HEK293 (cell line): ENCODE measurements around the gene SDS.
A peak's percentile ranks its signal among the peaks of the same experiment; 100 is the strongest.

ENCODE experiments used
- CTCF ChIA-PET: fragments of 350-600 bp; formaldehyde crosslinking; extraction: SDS; loops from one replicate; lab custom pipeline; 2021; ENCODE audit warnings: antibody characterized with exemption; lab: Yijun Ruan, JAX
- POLR2A ChIA-PET: fragments of 300-600 bp; formaldehyde crosslinking; extraction: SDS; loops from one replicate; lab custom pipeline; 2020; ENCODE audit warnings: antibody characterized with exemption, inconsistent platforms; lab: Yijun Ruan, JAX
- H3K27ac ChIP-seq: fragments of 200-500 bp; sonication (Bioruptor generic); 2 replicates; pipeline ENCODE4 v1.5.1; 2014; ENCODE audit warnings: low read depth, low read length, control low read depth, inconsistent platforms; ENCODE audit errors: extremely low read depth
- H3K36me3 ChIP-seq, 2 experiments: fragments of 200-500 bp in 1 of 2; sonication (Bioruptor generic) in 1 of 2; 1 replicate in 1 of 2; 2 replicates in 1 of 2; pipeline ENCODE4 v1.5.1; 2014 to 2017; ENCODE audit warnings: inconsistent platforms in 2 of 2, low read length in 2 of 2; ENCODE audit not compliant: control insufficient read depth in 2 of 2, insufficient read depth in 1 of 2
- H3K4me1 ChIP-seq: fragments of 200-500 bp; sonication (Bioruptor generic); 2 replicates; pipeline ENCODE4 v1.5.1; 2014; ENCODE audit warnings: mild to moderate bottlenecking, low read length, inconsistent platforms; ENCODE audit not compliant: control insufficient read depth, insufficient read depth
- H3K4me3 ChIP-seq: 2 replicates; pipeline ENCODE4 v1.5.1; 2011; ENCODE audit warnings: low read depth, mild to moderate bottlenecking, control low read depth, low read length, moderate library complexity
- H3K9me3 ChIP-seq: fragments of 200-500 bp; sonication (Bioruptor generic); 2 replicates; pipeline ENCODE4 v1.5.1; 2014; ENCODE audit warnings: low read depth, low read length, inconsistent platforms; ENCODE audit not compliant: control insufficient read depth, insufficient read depth
- MYNN ChIP-seq: fragments of 450-650 bp; formaldehyde crosslinking; IDR thresholded peaks from 2 replicates; pipeline ENCODE4 v1.5.1; 2016; ENCODE audit warnings: missing biosample characterization, missing genetic modification characterization, borderline replicate concordance
- OVOL3 ChIP-seq: fragments of 450-650 bp; formaldehyde crosslinking; IDR thresholded peaks from 2 replicates; pipeline ENCODE4 v1.5.1; 2016; ENCODE audit warnings: missing biosample characterization, missing genetic modification characterization
- PRDM4 ChIP-seq: fragments of 450-650 bp; formaldehyde crosslinking; IDR thresholded peaks from 2 replicates; pipeline ENCODE4 v1.5.1; 2017; ENCODE audit warnings: missing biosample characterization, missing genetic modification characterization
- SCRT1 ChIP-seq: fragments of 450-650 bp; formaldehyde crosslinking; IDR thresholded peaks from 2 replicates; pipeline ENCODE4 v1.5.1; 2016; ENCODE audit warnings: missing biosample characterization, missing genetic modification characterization, borderline replicate concordance
- SCRT2 ChIP-seq: fragments of 450-650 bp; formaldehyde crosslinking; IDR thresholded peaks from 2 replicates; pipeline ENCODE4 v1.5.1; 2016; ENCODE audit warnings: missing biosample characterization, missing genetic modification characterization
- SP3 ChIP-seq: fragments of 450-650 bp; formaldehyde crosslinking; IDR thresholded peaks from 2 replicates; pipeline ENCODE4 v1.5.1; 2016; ENCODE audit warnings: missing biosample characterization, missing genetic modification characterization
- TCF7L2 ChIP-seq: IDR thresholded peaks from 2 replicates; pipeline ENCODE4 v1.6.1; 2011; ENCODE audit warnings: low read depth, mild to moderate bottlenecking, inconsistent platforms, low read length, moderate library complexity, borderline replicate concordance
- WT1 ChIP-seq: fragments of 450-650 bp; formaldehyde crosslinking; IDR thresholded peaks from 2 replicates; pipeline ENCODE4 v1.5.1; 2016; ENCODE audit warnings: missing biosample characterization, missing genetic modification characterization
- ZFP3 ChIP-seq: fragments of 450-650 bp; formaldehyde crosslinking; IDR thresholded peaks from 2 replicates; pipeline ENCODE4 v1.5.1; 2016; ENCODE audit warnings: low read depth, missing biosample characterization, missing genetic modification characterization
- ZFP69B ChIP-seq: fragments of 450-650 bp; formaldehyde crosslinking; IDR thresholded peaks from 2 replicates; pipeline ENCODE4 v1.5.1; 2016; ENCODE audit warnings: missing biosample characterization, missing genetic modification characterization
- ZNF133 ChIP-seq: fragments of 450-650 bp; formaldehyde crosslinking; IDR thresholded peaks from 2 replicates; pipeline ENCODE4 v1.5.1; 2016; ENCODE audit warnings: missing biosample characterization, missing genetic modification characterization
- ZNF146 ChIP-seq: fragments of 450-650 bp; formaldehyde crosslinking; IDR thresholded peaks from 2 replicates; pipeline ENCODE4 v1.5.1; 2016; ENCODE audit warnings: missing biosample characterization, missing genetic modification characterization
- ZNF211 ChIP-seq: fragments of 450-650 bp; formaldehyde crosslinking; IDR thresholded peaks from 2 replicates; pipeline ENCODE4 v1.5.1; 2016; ENCODE audit warnings: low read depth, missing biosample characterization, missing genetic modification characterization
- ZNF350 ChIP-seq: fragments of 450-650 bp; formaldehyde crosslinking; IDR thresholded peaks from 2 replicates; pipeline ENCODE4 v1.5.0; 2017; ENCODE audit warnings: missing biosample characterization, mild to moderate bottlenecking, missing genetic modification characterization
- ZNF416 ChIP-seq: fragments of 450-650 bp; formaldehyde crosslinking; IDR thresholded peaks from 2 replicates; pipeline ENCODE4 v1.5.1; 2016; ENCODE audit warnings: missing biosample characterization, missing genetic modification characterization
- ZNF521 ChIP-seq: fragments of 450-650 bp; formaldehyde crosslinking; IDR thresholded peaks from 2 replicates; pipeline ENCODE4 v1.5.1; 2017; ENCODE audit warnings: missing biosample characterization, mild to moderate bottlenecking, missing genetic modification characterization
- ZNF544 ChIP-seq: fragments of 450-650 bp; formaldehyde crosslinking; IDR thresholded peaks from 2 replicates; pipeline ENCODE4 v1.5.0; 2017; ENCODE audit warnings: missing biosample characterization, missing genetic modification characterization
- ZNF664 ChIP-seq: fragments of 450-650 bp; formaldehyde crosslinking; IDR thresholded peaks from 2 replicates; pipeline ENCODE4 v1.5.1; 2016; ENCODE audit warnings: missing biosample characterization, missing genetic modification characterization
- ZNF768 ChIP-seq: fragments of 450-650 bp; formaldehyde crosslinking; IDR thresholded peaks from 2 replicates; pipeline ENCODE4 v1.5.1; 2018; ENCODE audit warnings: missing biosample characterization, mild to moderate bottlenecking, missing genetic modification characterization
- ZNF776 ChIP-seq: fragments of 450-650 bp; formaldehyde crosslinking; IDR thresholded peaks from 2 replicates; pipeline ENCODE4 v1.5.0; 2017; ENCODE audit warnings: missing biosample characterization, missing genetic modification characterization, borderline replicate concordance
- ZNF792 ChIP-seq: fragments of 450-650 bp; formaldehyde crosslinking; IDR thresholded peaks from 2 replicates; pipeline ENCODE4 v1.5.1; 2016; ENCODE audit warnings: missing biosample characterization, missing genetic modification characterization
- TF ChIP-seq, protein P1 (sequence below): fragments of 450-650 bp; formaldehyde crosslinking; IDR thresholded peaks from 2 replicates; pipeline ENCODE4 v1.5.1; 2016; ENCODE audit warnings: missing biosample characterization, missing genetic modification characterization
- TF ChIP-seq, protein P2 (sequence below): fragments of 450-650 bp; formaldehyde crosslinking; conservative IDR thresholded peaks from 2 replicates; pipeline ENCODE4 v1.5.1; 2016; ENCODE audit warnings: low read depth, missing biosample characterization, missing genetic modification characterization
- TF ChIP-seq, protein P3 (sequence below): fragments of 450-650 bp; formaldehyde crosslinking; IDR thresholded peaks from 2 replicates; pipeline ENCODE4 v1.5.1; 2017; ENCODE audit warnings: missing biosample characterization, missing genetic modification characterization

SDS gene

GRCh38 chr12:113387631-113388030, 16.1 kb downstream of the SDS start:
- no peak overlapping the region for H3K27ac ChIP-seq
- TF ChIP-seq ZNF416 (tag by site-specific recombination) = no peak
- no peak for TF ChIP-seq ZFP69B (tag by site-specific recombination)
- no peak for TF ChIP-seq OVOL3 (tag by site-specific recombination)
- no peak for TF ChIP-seq ZNF664 (tag by site-specific recombination)
- TF ChIP-seq ZNF133 (tag by site-specific recombination) = no peak
- TF ChIP-seq MYNN = no peak
- TF ChIP-seq, protein P1, sequence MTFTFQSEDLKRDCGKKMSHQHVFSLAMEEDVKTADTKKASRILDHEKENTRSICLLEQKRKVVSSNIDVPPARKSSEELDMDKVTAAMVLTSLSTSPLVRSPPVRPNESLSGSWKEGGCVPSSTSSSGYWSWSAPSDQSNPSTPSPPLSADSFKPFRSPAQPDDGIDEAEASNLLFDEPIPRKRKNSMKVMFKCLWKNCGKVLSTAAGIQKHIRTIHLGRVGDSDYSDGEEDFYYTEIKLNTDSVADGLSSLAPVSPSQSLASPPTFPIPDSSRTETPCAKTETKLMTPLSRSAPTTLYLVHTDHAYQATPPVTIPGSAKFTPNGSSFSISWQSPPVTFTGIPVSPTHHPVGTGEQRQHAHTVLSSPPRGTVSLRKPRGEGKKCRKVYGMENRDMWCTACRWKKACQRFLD (tag by site-specific recombination) = no peak
- TF ChIP-seq, protein P2, sequence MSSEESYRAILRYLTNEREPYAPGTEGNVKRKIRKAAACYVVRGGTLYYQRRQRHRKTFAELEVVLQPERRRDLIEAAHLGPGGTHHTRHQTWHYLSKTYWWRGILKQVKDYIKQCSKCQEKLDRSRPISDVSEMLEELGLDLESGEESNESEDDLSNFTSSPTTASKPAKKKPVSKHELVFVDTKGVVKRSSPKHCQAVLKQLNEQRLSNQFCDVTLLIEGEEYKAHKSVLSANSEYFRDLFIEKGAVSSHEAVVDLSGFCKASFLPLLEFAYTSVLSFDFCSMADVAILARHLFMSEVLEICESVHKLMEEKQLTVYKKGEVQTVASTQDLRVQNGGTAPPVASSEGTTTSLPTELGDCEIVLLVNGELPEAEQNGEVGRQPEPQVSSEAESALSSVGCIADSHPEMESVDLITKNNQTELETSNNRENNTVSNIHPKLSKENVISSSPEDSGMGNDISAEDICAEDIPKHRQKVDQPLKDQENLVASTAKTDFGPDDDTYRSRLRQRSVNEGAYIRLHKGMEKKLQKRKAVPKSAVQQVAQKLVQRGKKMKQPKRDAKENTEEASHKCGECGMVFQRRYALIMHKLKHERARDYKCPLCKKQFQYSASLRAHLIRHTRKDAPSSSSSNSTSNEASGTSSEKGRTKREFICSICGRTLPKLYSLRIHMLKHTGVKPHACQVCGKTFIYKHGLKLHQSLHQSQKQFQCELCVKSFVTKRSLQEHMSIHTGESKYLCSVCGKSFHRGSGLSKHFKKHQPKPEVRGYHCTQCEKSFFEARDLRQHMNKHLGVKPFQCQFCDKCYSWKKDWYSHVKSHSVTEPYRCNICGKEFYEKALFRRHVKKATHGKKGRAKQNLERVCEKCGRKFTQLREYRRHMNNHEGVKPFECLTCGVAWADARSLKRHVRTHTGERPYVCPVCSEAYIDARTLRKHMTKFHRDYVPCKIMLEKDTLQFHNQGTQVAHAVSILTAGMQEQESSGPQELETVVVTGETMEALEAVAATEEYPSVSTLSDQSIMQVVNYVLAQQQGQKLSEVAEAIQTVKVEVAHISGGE (tag by site-specific recombination) = no peak
- TF ChIP-seq ZNF792 (tag by site-specific recombination) = no peak
- TF ChIP-seq ZNF776 (tag by site-specific recombination) = no peak
- TF ChIP-seq ZNF521 (tag by site-specific recombination) = no peak
- TF ChIP-seq ZNF350 (tag by site-specific recombination) = no peak
- TF ChIP-seq SCRT1 (tag by site-specific recombination) = no peak
- TF ChIP-seq PRDM4 = no peak
- TF ChIP-seq, protein P3, sequence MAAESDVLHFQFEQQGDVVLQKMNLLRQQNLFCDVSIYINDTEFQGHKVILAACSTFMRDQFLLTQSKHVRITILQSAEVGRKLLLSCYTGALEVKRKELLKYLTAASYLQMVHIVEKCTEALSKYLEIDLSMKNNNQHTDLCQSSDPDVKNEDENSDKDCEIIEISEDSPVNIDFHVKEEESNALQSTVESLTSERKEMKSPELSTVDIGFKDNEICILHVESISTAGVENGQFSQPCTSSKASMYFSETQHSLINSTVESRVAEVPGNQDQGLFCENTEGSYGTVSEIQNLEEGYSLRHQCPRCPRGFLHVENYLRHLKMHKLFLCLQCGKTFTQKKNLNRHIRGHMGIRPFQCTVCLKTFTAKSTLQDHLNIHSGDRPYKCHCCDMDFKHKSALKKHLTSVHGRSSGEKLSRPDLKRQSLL (tag by site-specific recombination) = no peak
- TF ChIP-seq SP3 = no peak
- no peak for TF ChIP-seq ZNF768 (tag by site-specific recombination)
- TF ChIP-seq, all 188 proteins: peak for 0
- Histone ChIP-seq H3K36me3 (peaks cover 7 to 55% of the 10 kb centered on the region in 2 experiments; a peak in 2 of 3 replicates), H3K4me3 (no peak overlapping the region), H3K9me3 (no peaks in the 10 kb centered on the region), H3K4me1 (no peaks in the 10 kb centered on the region)
- CTCF ChIA-PET = no interaction called here
- POLR2A ChIA-PET = no interaction called here

DNA sequence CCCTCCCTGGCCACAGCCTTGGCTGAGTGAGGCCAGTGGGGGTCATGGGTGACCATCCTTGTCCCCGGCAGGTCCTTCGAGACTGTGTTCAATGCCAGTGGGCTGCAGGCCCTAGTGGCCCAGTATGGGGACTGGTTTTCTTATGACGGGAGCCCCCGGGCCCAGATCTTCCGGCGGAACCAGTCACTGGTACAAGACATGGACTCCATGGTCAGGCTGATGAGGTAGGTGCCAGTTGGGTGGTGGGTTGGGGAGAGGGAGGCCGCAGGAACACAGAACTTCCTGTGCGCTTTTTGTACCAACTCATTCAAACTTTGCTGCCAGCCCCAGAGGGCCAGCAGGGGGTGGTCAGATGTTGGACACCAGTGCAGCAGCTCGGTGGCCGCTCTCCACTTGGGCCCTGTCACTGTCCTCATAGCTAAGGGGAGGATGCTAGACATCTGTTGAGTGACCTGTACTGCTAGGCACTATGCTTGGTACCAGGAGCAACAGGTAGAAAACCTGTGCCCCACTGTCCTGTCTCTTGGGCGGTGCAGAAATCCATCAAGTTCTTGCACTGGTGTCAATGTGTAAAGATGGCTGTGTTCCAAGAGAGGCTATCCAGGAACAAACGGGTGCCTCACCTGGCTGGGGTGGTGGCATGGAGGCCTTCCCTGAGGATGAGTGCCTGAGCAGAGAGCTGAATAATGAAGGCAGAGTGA, 16.7 kb downstream of the SDS start:
- Histone ChIP-seq H3K9me3 (no peaks in the 10 kb centered on the region), H3K27ac (no peak overlapping the region), H3K4me1 (no peaks in the 10 kb centered on the region), H3K36me3 (peaks cover 7 to 55% of the 10 kb centered on the region in 2 experiments; a peak in 2 of 3 replicates), H3K4me3 (no peak overlapping the region)
- TF ChIP-seq ZNF544 (tag by site-specific recombination) (no peak), ZNF146 (tag by site-specific recombination) (no peak), ZFP3 (tag by site-specific recombination) (no peak), WT1 (tag by site-specific recombination) (no peak), SCRT2 (peak; percentile 91), TCF7L2 (no peak), MYNN (no peak), ZNF211 (tag by site-specific recombination) (no peak), SCRT1 (tag by site-specific recombination) (peak; percentile 97)
- ChIA-PET POLR2A (no interaction called here), CTCF (interaction anchor here (0.6 kb wide), 1 partner anchor 66 kb away, joined by 3 read pairs; no protein-coding TSS in a partner anchor)
